Activated CD8-positive, alpha-beta T cell treated with anti-CD3 and anti-CD28 coated beads, Interleukin-2, amount 10 ng/mL, durations not matched to agents 7 days and 5 days (primary cell): Measurements from ENCODE around the gene NRP1. TPM values are rescaled to one million over a fixed set of nuclear protein-coding genes. Genes with fewer than 3 reads are reported as not detected.

Experiments used
- ATAC-seq: fragments of 150-1000 bp; cut with Tn5 transposase; one replicate; pipeline ENCODE4 v1.10.0; 2021; ENCODE audit warnings: moderate library complexity
- CTCF ChIA-PET: fragments of 350-600 bp; sonication (Branson Sonifier 250); formaldehyde crosslinking; loops from one replicate; lab custom pipeline; 2021; ENCODE audit warnings: antibody characterized with exemption; lab: Charles Lee
- POLR2A ChIA-PET: fragments of 350-600 bp; sonication (Branson Sonifier 250); formaldehyde crosslinking; loops from one replicate; lab custom pipeline; 2021; ENCODE audit warnings: antibody characterized with exemption; lab: Charles Lee
- DNase-seq: peaks from one replicate; pipeline ENCODE4 v3.0.0-alpha.2; 2020
- H3K27ac Mint-ChIP-seq: one replicate; pipeline ENCODE4 v1.8.0; 2021; ENCODE audit warnings: mild to moderate bottlenecking, mixed read lengths
- H3K27me3 Mint-ChIP-seq: one replicate; pipeline ENCODE4 v1.8.0; 2021; ENCODE audit warnings: low read depth, mixed read lengths
- H3K36me3 Mint-ChIP-seq: one replicate; pipeline ENCODE4 v1.8.0; 2021; ENCODE audit warnings: low read depth, mixed read lengths
- H3K4me1 Mint-ChIP-seq: one replicate; pipeline ENCODE4 v1.8.0; 2021; ENCODE audit warnings: low read depth, mixed read lengths
- H3K4me3 Mint-ChIP-seq: one replicate; pipeline ENCODE4 v1.8.0; 2021; ENCODE audit warnings: mild to moderate bottlenecking, mixed read lengths
- H3K9me3 Mint-ChIP-seq: one replicate; pipeline ENCODE4 v1.8.0; 2022; ENCODE audit warnings: mixed read lengths; ENCODE audit not compliant: insufficient read depth
- total RNA-seq, 2 experiments: library from RNA; stranded (reverse); gene quantifications; one replicate each; pipeline ENCODE4 v1.2.3, GENCODE V29; 2021

Gene NRP1
- total RNA-seq, 2 experiments from 2014 or later, result 0.11 to 0.23 TPM

DNA sequence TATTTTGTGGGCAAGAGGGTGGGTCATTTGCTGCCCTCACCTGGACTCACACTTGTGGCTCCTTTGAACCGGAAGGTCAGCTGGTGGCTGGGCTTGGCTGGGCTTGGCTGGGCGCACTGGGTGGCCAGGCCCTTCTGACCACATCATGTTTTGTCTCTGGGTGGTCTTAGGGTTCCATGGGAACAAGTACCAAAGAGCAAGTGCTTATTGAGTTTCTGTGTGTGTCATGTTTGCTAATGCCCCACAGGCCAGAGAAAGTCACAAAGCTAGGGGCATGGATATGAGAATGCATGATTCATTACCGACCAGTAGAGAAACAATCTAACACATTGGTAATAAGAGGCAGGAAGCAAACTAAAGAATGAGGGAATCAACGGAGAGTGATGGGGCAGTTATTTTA is 33.6 kb upstream of the NRP1 start:
- no peaks in the 10 kb centered on the region for H3K36me3 Mint-ChIP-seq
- no peaks in the 10 kb centered on the region for H3K9me3 Mint-ChIP-seq
- H3K4me1 Mint-ChIP-seq, result peaks cover 14% of the 10 kb centered on the region
- no peak overlapping the region for H3K27ac Mint-ChIP-seq
- no peak overlapping the region for H3K4me3 Mint-ChIP-seq
- POLR2A ChIA-PET, result no interaction called here
- DNase-seq (no peak), ATAC-seq (no peak)
- CTCF ChIA-PET, result no interaction called here
- peaks cover 1% of the 10 kb centered on the region for H3K27me3 Mint-ChIP-seq

DNA sequence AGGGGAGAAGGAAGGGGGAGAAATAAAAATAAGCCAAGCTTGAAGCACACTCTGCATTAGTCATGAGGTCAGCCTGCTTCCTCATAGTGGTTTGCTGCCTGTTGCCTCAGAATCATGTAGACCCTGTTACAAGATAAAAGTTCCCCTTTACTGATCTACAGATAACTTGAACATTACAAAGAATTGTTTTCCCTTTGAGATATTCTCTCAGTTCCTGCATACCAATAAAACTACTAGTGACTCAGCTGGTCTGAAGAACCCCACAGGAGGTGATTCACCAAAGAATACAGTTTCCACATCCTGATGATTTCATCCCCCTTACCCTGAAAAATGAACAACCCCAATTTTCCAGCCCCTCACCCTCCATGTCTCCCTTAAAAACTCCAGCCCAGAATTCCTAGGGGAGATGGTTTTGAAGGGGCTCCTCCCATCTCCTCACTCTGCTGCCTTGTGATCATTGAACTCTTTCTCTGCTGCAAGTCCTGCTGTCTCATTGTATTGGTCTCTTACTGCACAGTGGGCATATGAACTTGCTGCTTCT is 31.5 kb upstream of the NRP1 start:
- ATAC-seq, result no peak
- H3K27ac Mint-ChIP-seq, result no peak overlapping the region
- peaks cover 4% of the 10 kb centered on the region for H3K9me3 Mint-ChIP-seq
- peaks cover 2% of the 10 kb centered on the region for H3K27me3 Mint-ChIP-seq
- CTCF ChIA-PET, result no interaction called here
- H3K4me3 Mint-ChIP-seq, result no peak overlapping the region
- peak; percentile 20 for DNase-seq
- POLR2A ChIA-PET, result no interaction called here
- H3K36me3 Mint-ChIP-seq, result no peaks in the 10 kb centered on the region
- peaks cover 14% of the 10 kb centered on the region for H3K4me1 Mint-ChIP-seq

- H3K4me1 Mint-ChIP-seq, result peaks cover 14% of the 10 kb centered on the region
- ChIA-PET POLR2A (no interaction called here), CTCF (no interaction called here)
- no peak for DNase-seq
- H3K36me3 Mint-ChIP-seq, result no peaks in the 10 kb centered on the region
- H3K27ac Mint-ChIP-seq, result no peak overlapping the region
- no peak for ATAC-seq
- H3K9me3 Mint-ChIP-seq, result peaks cover 4% of the 10 kb centered on the region
- H3K4me3 Mint-ChIP-seq, result no peak overlapping the region
- peaks cover 2% of the 10 kb centered on the region for H3K27me3 Mint-ChIP-seq
These were observed 30.8 kb upstream of the NRP1 start for GRCh38 chr10:33365301-33365700.

- Mint-ChIP-seq H3K36me3 (no peaks in the 10 kb centered on the region), H3K4me3 (no peak overlapping the region), H3K27me3 (peaks cover 3% of the 10 kb centered on the region), H3K9me3 (peaks cover 4% of the 10 kb centered on the region), H3K27ac (no peak overlapping the region), H3K4me1 (peaks cover 14% of the 10 kb centered on the region)
- POLR2A ChIA-PET, result no interaction called here
- CTCF ChIA-PET, result no interaction called here
- no peak for ATAC-seq
- no peak for DNase-seq
These were observed 28.6 kb upstream of the NRP1 start for GRCh38 chr10:33363106-33363505.

- H3K9me3 Mint-ChIP-seq, result peaks cover 4% of the 10 kb centered on the region
- H3K4me1 Mint-ChIP-seq, result no peaks in the 10 kb centered on the region
- POLR2A ChIA-PET, result no interaction called here
- peaks cover 4% of the 10 kb centered on the region for H3K27me3 Mint-ChIP-seq
- no peak overlapping the region for H3K4me3 Mint-ChIP-seq
- DNase-seq (no peak), ATAC-seq (no peak)
- no peak overlapping the region for H3K27ac Mint-ChIP-seq
- CTCF ChIA-PET, result no interaction called here
- no peaks in the 10 kb centered on the region for H3K36me3 Mint-ChIP-seq
These were observed 23.5 kb upstream of the NRP1 start for GRCh38 chr10:33358016-33358415.

- CTCF ChIA-PET, result no interaction called here
- no peak overlapping the region for H3K4me3 Mint-ChIP-seq
These were observed 20.8 kb upstream of the NRP1 start for GRCh38 chr10:33355274-33355673.

DNA sequence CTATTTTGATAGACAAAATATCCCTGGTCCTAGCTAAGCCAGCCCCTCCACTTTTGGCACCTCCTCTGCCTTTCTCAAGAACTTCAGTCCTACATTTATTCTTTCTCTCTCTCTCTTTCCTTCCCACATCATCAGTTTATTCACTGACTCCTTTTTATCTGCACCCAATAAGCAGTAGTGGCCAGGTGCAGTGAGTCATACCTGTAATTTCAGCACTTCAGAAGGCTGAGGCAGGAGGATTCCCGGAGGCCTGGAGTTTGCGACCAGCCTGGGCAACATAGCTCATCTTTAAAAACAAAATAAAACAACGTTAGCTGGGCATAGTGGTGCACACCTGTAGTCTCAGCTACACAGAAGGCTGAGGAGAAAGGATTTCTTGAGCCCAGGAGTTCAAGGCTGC is 19.4 kb upstream of the NRP1 start:
- no peak for DNase-seq
- ChIA-PET CTCF (no interaction called here), POLR2A (no interaction called here)
- no peaks in the 10 kb centered on the region for H3K9me3 Mint-ChIP-seq
- H3K27ac Mint-ChIP-seq, result no peak overlapping the region
- peaks cover 17% of the 10 kb centered on the region for H3K27me3 Mint-ChIP-seq
- H3K36me3 Mint-ChIP-seq, result no peaks in the 10 kb centered on the region
- ATAC-seq, result no peak
- H3K4me1 Mint-ChIP-seq, result no peaks in the 10 kb centered on the region
- no peak overlapping the region for H3K4me3 Mint-ChIP-seq

More at GRCh38 chr10:33355274-33355673, 20.8 kb upstream of the NRP1 start:
- peaks cover 14% of the 10 kb centered on the region for H3K27me3 Mint-ChIP-seq
- no peak overlapping the region for H3K27ac Mint-ChIP-seq
- H3K4me1 Mint-ChIP-seq, result no peaks in the 10 kb centered on the region
- DNase-seq, result no peak
- no peaks in the 10 kb centered on the region for H3K36me3 Mint-ChIP-seq
- no peaks in the 10 kb centered on the region for H3K9me3 Mint-ChIP-seq
- POLR2A ChIA-PET, result no interaction called here
- no peak for ATAC-seq

- no peaks in the 10 kb centered on the region for H3K9me3 Mint-ChIP-seq
- CTCF ChIA-PET, result no interaction called here
- ATAC-seq (no peak), DNase-seq (no peak)
- no peaks in the 10 kb centered on the region for H3K36me3 Mint-ChIP-seq
- POLR2A ChIA-PET, result no interaction called here
- H3K27me3 Mint-ChIP-seq, result peaks cover 20% of the 10 kb centered on the region
- H3K4me1 Mint-ChIP-seq, result no peaks in the 10 kb centered on the region
- no peak overlapping the region for H3K27ac Mint-ChIP-seq
- H3K4me3 Mint-ChIP-seq, result no peak overlapping the region
These were observed 18.9 kb upstream of the NRP1 start for GRCh38 chr10:33353334-33353733.

- no peak overlapping the region for H3K4me3 Mint-ChIP-seq
- H3K27me3 Mint-ChIP-seq, result peaks cover 20% of the 10 kb centered on the region
- no peaks in the 10 kb centered on the region for H3K36me3 Mint-ChIP-seq
- DNase-seq (no peak), ATAC-seq (no peak)
- no peak overlapping the region for H3K27ac Mint-ChIP-seq
- ChIA-PET POLR2A (no interaction called here), CTCF (no interaction called here)
- no peaks in the 10 kb centered on the region for H3K9me3 Mint-ChIP-seq
- H3K4me1 Mint-ChIP-seq, result no peaks in the 10 kb centered on the region
These were observed 18.1 kb upstream of the NRP1 start for GRCh38 chr10:33352615-33353014.

GRCh38 chr10:33352175-33352574 is 17.7 kb upstream of the NRP1 start:
- Mint-ChIP-seq H3K4me3 (no peak overlapping the region), H3K4me1 (no peaks in the 10 kb centered on the region), H3K36me3 (no peaks in the 10 kb centered on the region), H3K9me3 (no peaks in the 10 kb centered on the region), H3K27me3 (peaks cover 20% of the 10 kb centered on the region), H3K27ac (no peak overlapping the region)
- DNase-seq (no peak), ATAC-seq (no peak)
- ChIA-PET CTCF (no interaction called here), POLR2A (no interaction called here)

GRCh38 chr10:33350041-33350440 is 15.6 kb upstream of the NRP1 start:
- Mint-ChIP-seq H3K36me3 (no peaks in the 10 kb centered on the region), H3K4me3 (no peak overlapping the region), H3K27me3 (peaks cover 25% of the 10 kb centered on the region), H3K4me1 (no peaks in the 10 kb centered on the region), H3K9me3 (no peaks in the 10 kb centered on the region), H3K27ac (no peak overlapping the region)
- ChIA-PET CTCF (no interaction called here), POLR2A (no interaction called here)
- no peak for ATAC-seq
- DNase-seq, result no peak

DNA sequence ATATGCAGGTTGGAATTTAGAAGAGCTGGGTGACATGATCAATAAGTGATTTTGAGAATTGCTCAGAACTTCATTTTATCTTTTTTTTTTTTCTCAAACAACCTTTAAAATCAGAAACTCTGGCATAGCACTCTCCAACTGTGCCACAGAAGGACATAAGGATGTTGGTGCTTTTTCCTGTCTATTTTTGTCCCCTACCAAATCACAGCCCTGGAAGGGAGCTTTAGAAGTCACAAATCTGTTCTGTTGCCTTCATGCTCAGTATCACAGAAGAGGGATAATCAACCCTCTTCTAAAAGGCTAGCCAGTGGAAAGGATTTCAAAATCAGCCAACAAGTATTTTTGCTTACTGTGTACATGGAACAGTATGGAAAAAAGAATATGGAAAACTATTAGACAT is 14.8 kb upstream of the NRP1 start:
- DNase-seq (no peak), ATAC-seq (no peak)
- POLR2A ChIA-PET, result no interaction called here
- Mint-ChIP-seq H3K27me3 (peaks cover 25% of the 10 kb centered on the region), H3K4me1 (no peaks in the 10 kb centered on the region), H3K27ac (no peak overlapping the region), H3K36me3 (no peaks in the 10 kb centered on the region), H3K4me3 (no peak overlapping the region), H3K9me3 (no peaks in the 10 kb centered on the region)
- CTCF ChIA-PET, result interaction anchor here (1.3 kb wide), 1 partner anchor 12 kb away, joined by 3 read pairs; no protein-coding TSS in a partner anchor

GRCh38 chr10:33347211-33347610 is 12.7 kb upstream of the NRP1 start:
- H3K27me3 Mint-ChIP-seq, result peaks cover 25% of the 10 kb centered on the region
- ChIA-PET CTCF (no interaction called here), POLR2A (no interaction called here)
- no peaks in the 10 kb centered on the region for H3K9me3 Mint-ChIP-seq
- ATAC-seq, result no peak
- H3K4me3 Mint-ChIP-seq, result no peak overlapping the region
- no peak for DNase-seq
- H3K27ac Mint-ChIP-seq, result no peak overlapping the region
- no peaks in the 10 kb centered on the region for H3K4me1 Mint-ChIP-seq
- H3K36me3 Mint-ChIP-seq, result no peaks in the 10 kb centered on the region
